Measurements from ENCODE around the gene ITGB2.

Gene ITGB2

DNA sequence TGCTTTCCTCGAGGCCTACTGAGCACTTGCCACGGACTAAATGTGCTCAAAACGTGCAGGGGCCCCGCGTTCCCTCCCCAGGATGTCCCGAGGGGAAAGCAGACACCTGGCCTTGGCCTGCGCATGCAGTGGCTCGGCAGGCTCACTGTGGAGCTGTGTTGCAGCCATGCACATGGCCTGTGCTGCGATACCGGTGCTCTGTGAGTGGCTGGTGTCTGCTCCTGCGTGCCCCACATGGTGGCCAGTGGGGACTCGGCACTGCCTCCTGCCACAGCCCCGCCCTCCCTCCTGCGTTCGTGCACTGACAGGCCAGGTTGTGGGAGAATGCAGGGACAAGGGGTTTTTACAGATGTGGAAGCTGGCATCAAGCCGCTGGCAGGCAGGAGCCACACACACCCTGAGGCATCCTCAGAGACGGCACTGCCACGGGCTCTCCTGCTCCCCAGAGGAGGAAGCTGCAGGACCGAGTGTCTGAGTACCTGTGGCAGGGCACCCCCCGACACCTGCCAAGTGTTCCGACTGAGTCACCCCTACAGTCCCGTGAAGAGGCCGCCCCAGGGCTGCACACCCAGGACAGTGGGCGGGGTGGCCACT lies 30.3 kb downstream of the ITGB2 start:
- no peak for DNase-seq (ENCODE audit: low read depth)
- no peak overlapping the region for H3K4me3 ChIP-seq (ENCODE audit: low read depth, low read length)
- TF ChIP-seq MYC (IDR thresholded peaks at IDR 0.05; ENCODE audit: low read depth, low read length) (no peak), POLR2A (IDR thresholded peaks at IDR 0.05; ENCODE audit: extremely low read depth, insufficient read length) (no peak), MAX (IDR thresholded peaks at IDR 0.05; ENCODE audit: low read depth, low read length) (no peak)
- TF ChIP-seq, protein P1, sequence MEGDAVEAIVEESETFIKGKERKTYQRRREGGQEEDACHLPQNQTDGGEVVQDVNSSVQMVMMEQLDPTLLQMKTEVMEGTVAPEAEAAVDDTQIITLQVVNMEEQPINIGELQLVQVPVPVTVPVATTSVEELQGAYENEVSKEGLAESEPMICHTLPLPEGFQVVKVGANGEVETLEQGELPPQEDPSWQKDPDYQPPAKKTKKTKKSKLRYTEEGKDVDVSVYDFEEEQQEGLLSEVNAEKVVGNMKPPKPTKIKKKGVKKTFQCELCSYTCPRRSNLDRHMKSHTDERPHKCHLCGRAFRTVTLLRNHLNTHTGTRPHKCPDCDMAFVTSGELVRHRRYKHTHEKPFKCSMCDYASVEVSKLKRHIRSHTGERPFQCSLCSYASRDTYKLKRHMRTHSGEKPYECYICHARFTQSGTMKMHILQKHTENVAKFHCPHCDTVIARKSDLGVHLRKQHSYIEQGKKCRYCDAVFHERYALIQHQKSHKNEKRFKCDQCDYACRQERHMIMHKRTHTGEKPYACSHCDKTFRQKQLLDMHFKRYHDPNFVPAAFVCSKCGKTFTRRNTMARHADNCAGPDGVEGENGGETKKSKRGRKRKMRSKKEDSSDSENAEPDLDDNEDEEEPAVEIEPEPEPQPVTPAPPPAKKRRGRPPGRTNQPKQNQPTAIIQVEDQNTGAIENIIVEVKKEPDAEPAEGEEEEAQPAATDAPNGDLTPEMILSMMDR (IDR thresholded peaks at IDR 0.05; ENCODE audit: low read depth, low read length): no peak

DNA sequence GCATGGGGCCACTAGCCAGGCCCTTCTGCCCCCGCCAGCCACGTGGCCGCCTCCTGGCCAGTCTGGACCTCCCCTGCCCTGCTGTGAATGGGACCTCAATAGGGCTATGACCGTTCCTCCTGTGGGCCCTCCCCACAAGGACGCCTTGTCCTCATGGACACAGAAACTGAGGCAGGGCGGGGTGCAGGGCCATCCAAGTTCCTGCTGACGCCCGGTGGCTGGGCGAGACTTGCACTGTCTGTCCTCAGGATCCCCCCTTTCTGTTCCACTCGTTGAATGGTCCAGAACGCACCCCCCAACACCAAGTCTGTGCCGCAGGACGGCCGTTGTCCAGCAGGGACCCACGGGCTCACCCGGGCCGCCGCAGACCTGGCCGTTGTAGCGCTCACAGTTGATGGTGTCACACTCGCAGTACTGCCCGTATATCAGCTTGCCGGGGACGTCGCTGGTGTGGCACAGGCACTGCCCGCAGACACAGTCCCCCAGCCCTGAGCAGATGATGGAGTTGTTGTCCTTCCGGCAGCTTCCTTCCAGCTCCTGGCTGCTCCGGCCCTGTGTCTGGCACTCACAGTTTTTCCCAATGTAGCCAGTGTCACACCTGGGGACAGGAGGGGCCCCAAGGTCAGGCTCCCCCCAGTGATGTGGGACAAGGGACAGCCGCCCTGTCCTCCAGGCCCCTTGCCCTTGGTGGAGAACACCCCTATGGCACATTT lies 30.9 kb downstream of the ITGB2 start:
- DNase-seq (ENCODE audit: low read depth): no peak
- TF ChIP-seq, protein P1 (IDR thresholded peaks at IDR 0.05; ENCODE audit: low read depth, low read length): no peak

DNA sequence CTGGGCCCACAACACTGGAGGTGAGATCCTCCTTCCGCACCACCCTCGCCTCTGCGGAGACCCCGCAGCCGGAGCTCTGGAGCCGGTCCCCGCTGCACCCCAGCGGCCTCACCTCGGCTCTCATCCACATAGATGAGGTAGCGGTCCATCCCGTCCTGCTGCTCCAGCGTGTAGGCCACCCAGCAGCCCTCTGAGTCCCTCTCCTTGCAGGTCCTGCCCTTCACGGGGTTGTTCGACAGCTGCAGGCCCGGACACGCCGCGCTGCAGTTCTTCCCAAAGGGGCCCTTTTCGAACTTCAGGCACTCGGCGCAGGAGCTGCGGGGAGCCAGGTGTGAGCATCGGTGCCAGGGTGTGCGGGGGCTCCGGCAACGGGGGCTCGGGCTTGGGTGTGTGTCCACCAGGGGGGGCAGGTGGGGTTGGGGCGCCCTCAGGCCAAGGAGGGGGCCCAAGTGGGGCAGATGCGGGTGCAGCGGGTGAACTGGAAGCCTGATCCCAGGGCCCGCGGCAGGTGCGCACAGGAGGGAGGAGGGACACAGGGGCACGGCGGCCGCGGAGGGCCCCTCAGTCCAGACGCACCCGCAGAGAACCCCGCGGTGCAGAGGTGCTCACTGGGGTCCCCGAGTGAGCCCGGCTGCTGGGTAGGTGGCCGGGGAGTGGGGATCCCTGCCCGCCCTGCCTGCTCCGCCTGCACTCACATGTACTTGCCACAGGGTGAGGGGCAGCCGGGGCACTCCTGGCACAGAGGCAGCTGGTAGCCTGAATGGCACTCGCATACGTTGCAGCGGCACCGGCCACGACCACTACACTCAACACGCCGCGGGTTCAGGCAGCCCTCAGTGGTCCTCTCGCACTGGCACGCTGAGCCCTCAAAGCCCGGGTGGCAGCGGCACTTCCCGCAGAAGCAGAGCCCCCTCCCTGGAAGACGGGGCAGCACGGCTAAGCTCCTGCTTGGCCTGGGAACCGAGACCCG lies 31.8 kb downstream of the ITGB2 start:
- no peak for DNase-seq (ENCODE audit: low read depth)
- no peak overlapping the region for H3K4me3 ChIP-seq (ENCODE audit: low read depth, low read length)
- TF ChIP-seq, protein P1 (IDR thresholded peaks at IDR 0.05; ENCODE audit: low read depth, low read length): no peak
- TF ChIP-seq MYC (IDR thresholded peaks at IDR 0.05; ENCODE audit: low read depth, low read length) (no peak), POLR2A (IDR thresholded peaks at IDR 0.05; ENCODE audit: extremely low read depth, insufficient read length) (no peak), MAX (IDR thresholded peaks at IDR 0.05; ENCODE audit: low read depth, low read length) (no peak)

More for the DNA sequence above, 30.9 kb downstream of the ITGB2 start:
- no peak overlapping the region for H3K4me3 ChIP-seq (ENCODE audit: low read depth, low read length)

DNA sequence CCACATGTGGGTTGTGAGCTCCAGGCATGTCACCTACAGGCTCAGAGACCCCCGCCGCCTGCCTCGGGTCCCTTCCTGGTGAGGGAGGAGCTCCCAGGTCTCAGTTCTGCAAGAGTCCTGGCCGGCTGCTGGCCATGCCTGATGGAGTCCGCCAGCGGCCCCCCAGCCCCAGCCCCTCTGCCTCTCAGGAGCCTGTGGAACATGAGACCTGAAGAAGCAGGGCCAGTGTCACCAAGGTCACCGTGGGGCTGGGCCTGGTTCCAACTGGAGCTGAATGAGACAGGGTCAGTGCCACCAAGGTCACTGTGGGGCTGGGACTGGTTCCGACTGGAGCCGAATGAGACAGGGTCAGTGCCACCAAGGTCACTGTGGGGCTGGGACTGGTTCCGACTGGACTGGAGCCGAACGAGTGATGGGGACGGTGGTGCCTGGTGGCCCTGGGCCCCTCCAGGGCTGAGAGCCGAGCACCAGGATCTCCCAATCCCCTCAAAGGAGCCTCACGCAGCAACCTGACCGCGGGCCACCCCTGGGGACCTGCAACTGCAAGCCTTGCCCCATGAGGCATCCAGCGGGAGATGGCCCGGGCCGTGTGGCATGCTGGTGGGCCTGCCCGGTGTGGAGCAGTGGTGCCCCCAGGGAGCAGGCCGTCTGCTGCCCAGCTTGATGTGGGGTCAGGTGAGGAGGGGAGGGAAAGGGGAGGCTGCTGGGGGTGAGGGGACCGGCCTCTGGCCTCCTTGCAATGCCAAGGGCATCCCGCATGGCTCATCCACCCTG lies 32.7 kb downstream of the ITGB2 start:
- no peak for DNase-seq (ENCODE audit: low read depth)
- H3K4me3 ChIP-seq (ENCODE audit: low read depth, low read length): no peak overlapping the region
- TF ChIP-seq POLR2A (IDR thresholded peaks at IDR 0.05; ENCODE audit: extremely low read depth, insufficient read length) (no peak), MAX (IDR thresholded peaks at IDR 0.05; ENCODE audit: low read depth, low read length) (no peak), MYC (IDR thresholded peaks at IDR 0.05; ENCODE audit: low read depth, low read length) (no peak)
- TF ChIP-seq, protein P1 (IDR thresholded peaks at IDR 0.05; ENCODE audit: low read depth, low read length): no peak

DNA sequence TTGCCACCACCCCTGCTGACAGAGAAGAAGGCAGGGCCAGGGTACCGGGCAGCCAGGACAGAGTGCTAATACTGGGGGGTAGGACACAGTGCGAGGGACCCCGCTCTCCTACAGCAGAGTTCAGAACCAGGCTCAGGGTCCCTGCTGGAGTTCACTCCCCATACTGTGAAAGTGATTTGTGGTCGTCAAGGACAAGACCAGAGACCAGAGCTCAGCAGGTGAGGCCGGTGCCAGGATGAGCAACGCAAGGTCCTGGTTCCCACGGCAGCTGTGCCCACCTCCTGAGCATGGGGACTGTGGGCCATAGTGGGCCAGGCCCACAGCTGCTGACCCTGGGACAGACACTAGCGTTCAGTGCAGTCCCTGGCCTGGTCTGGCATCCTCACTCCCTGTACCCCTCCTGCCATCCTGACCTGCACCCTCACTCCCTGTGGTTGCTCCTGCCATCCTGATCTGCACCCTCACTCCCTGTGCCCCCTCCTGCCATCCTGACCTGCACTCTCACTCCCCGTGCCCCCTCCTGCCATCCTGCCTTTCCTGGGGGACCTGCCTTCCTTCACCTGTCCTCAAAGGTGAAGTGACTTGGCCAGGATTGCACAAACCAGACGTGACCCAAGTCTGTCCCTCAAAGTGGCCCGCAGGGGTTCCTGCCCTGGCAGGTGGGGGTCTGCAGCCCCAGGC lies 33.4 kb downstream of the ITGB2 start:
- H3K4me3 ChIP-seq (ENCODE audit: low read depth, low read length): no peak overlapping the region
- DNase-seq (ENCODE audit: low read depth): no peak
- TF ChIP-seq POLR2A (IDR thresholded peaks at IDR 0.05; ENCODE audit: extremely low read depth, insufficient read length) (no peak), MAX (IDR thresholded peaks at IDR 0.05; ENCODE audit: low read depth, low read length) (no peak), MYC (IDR thresholded peaks at IDR 0.05; ENCODE audit: low read depth, low read length) (no peak)
- TF ChIP-seq, protein P1 (IDR thresholded peaks at IDR 0.05; ENCODE audit: low read depth, low read length): no peak

Measured in NB4 (cell line).